Hair follicle dermal papilla cell (primary cell): ENCODE results near the gene BCL6. TPM values are rescaled to one million over a fixed set of nuclear protein-coding genes. Genes with fewer than 3 reads are reported as not detected.

ENCODE experiments used
- total RNA-seq: library from RNA; depleted of rRNA; stranded (reverse); fragments of >200 nt; gene quantifications from 2 replicates; pipeline ENCODE4 v1.2.3, GENCODE V29; 2012

Gene BCL6
- total RNA-seq, result 32.8 and 39.1 TPM in 2 replicates

DNA sequence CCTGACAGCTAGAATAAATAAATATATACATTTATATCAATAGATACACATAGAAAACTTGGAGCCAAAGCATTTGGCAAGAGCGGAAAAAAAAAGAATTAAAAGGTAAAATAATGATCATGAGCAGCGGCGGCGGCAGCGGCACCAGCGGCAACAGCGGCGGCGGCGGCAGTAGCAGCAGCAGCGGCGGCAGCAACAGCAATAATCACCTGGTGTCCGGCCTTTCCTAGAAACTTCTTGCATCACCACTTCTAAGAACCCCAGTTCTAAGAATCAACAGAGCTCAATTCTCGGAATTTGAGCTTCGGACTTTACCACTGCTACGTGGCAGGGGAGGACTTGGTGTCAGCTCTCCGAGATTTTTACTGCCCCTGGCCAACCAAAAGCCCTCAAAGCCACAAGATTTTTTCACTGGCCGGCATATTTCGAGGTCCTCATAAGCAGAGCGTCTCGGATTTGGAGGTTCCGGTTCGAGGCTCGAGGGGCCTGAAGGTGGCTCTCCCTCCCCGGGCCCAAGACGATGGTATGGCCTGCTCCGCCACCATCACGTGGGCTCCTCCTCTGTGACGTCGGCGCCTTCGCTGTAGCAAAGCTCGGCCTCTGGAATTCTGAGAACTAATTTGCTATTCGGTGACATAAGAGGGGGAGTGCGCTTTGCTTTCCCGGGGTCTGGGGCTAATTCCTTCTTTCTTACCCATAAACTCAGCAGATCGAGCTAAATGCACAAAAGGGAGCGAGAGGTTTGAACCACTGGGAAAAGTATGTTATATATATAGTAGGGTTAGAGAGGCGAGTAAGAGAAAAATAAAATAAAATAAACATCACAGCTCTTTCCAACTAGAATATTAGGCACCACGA is at the start of gene BCL6:
TSS of gene BCL6 (minus strand) at position 268 of the 858 bp plus-strand sequence. CDS start 11,775 bp downstream, outside the sequence.

DNA sequence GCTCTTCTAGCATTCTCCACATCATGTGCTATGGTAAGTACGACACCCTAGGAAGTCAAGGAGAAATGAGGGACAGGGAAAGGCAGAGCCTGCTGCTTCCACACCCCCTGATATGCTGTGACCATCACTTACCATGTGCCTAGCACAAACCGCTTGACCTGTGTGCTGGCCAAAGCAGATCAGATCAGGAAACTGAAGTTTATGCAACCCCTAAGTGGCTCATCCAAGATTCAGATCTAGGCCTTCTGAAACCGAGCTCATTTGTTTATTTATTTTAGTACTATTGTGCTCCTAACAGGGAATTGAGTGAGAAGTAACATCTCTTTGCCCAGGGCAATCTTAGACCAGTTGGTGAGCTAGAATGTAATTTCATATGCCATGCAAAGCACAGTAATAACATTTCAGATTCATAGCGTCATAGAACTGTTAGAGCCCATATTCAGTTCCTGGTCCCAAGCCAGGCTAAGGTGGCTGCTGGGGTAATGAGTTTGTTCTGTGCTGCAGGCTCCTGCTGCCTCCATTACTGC is 42.7 kb downstream of the BCL6 start, which contains the start of gene RTP2:
TSS of gene RTP2 (minus strand) at position 51 of the 527 bp plus-strand sequence. CDS start 429 bp downstream, outside the sequence.

Other genes starting within 250 kb of the BCL6 start
- gene SST, start 75.1 kb downstream of the BCL6 start, total RNA-seq, result not detected in 2 replicates
- gene RTP2, start 42.9 kb downstream of the BCL6 start, total RNA-seq, result not detected in 2 replicates